Esophagus muscularis mucosa (tissue), 3 donors: ENCODE data around the gene STAT1.

ENCODE experiments used
- POLR2A ChIP-seq: fragments of 450-650 bp; IDR thresholded peaks from one replicate; pipeline ENCODE4 v1.6.1; 2017; ENCODE audit warnings: antibody characterized with exemption, moderate library complexity, mild to moderate bottlenecking, low read depth
- TF ChIP-seq, protein P1 (sequence below), 3 experiments: fragments of 200-600 bp in 2 of 3; fragments of 450-650 bp in 1 of 3; sonication (generic) in 2 of 3; IDR thresholded peaks; one replicate each; pipeline ENCODE4 v1.5.1; 2017 to 2019; ENCODE audit warnings: antibody characterized with exemption in 3 of 3, mild to moderate bottlenecking in 2 of 3, moderate library complexity in 1 of 3

DNA sequence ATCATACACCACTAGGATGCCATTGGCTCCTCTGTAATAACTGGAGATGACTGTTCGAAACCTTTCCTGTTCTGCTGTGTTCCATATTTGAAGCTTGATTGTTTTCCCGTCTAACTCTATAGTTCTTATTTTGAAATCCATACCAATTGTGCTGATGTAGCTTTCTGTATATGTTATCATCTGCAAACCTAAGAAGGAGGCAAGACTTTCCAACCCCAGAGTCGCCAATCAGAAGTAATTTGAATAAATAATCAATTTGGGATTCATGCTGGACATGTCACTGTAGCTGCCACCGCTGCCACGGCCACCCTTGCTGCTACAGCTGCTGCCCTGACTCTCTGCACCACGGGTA lies 20.7 kb downstream of the STAT1 start:
- no peak for TF ChIP-seq POLR2A
- TF ChIP-seq, protein P1, sequence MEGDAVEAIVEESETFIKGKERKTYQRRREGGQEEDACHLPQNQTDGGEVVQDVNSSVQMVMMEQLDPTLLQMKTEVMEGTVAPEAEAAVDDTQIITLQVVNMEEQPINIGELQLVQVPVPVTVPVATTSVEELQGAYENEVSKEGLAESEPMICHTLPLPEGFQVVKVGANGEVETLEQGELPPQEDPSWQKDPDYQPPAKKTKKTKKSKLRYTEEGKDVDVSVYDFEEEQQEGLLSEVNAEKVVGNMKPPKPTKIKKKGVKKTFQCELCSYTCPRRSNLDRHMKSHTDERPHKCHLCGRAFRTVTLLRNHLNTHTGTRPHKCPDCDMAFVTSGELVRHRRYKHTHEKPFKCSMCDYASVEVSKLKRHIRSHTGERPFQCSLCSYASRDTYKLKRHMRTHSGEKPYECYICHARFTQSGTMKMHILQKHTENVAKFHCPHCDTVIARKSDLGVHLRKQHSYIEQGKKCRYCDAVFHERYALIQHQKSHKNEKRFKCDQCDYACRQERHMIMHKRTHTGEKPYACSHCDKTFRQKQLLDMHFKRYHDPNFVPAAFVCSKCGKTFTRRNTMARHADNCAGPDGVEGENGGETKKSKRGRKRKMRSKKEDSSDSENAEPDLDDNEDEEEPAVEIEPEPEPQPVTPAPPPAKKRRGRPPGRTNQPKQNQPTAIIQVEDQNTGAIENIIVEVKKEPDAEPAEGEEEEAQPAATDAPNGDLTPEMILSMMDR (IDR thresholded peaks at IDR 0.05) = no peak
